GM21723 (cell line): ENCODE results near the gene RGS4.
"Not testable (repeated sequence)": the region's sequence is repeated elsewhere in the genome, so short reads cannot be mapped to it uniquely, and the experiment has no call there.

Experiments used
- ATAC-seq: cut with Tn5 transposase; IDR thresholded peaks from one replicate; pipeline ENCODE4 v1.9.1; 2021; ENCODE audit warnings: mild to moderate bottlenecking, moderate library complexity; ENCODE audit not compliant: unreplicated experiment

Gene RGS4

GRCh38 chr1:163066686-163067085 lies 2.5 kb upstream of the RGS4 start:
- no peak for ATAC-seq

- ATAC-seq, result no peak
Observed at GRCh38 chr1:163068716-163069115, 445 bp upstream of the RGS4 start.

GRCh38 chr1:163069655-163070277 lies 605 bp downstream of the RGS4 start:
- no peak for ATAC-seq

GRCh38 chr1:163071405-163072255 lies 2.5 kb downstream of the RGS4 start:
- peak; percentile 75 for ATAC-seq

GRCh38 chr1:163072658-163073057 lies 3.5 kb downstream of the RGS4 start:
- ATAC-seq, result no peak

- no peak for ATAC-seq
Observed at GRCh38 chr1:163074004-163074403, 4.8 kb downstream of the RGS4 start.

- no peak for ATAC-seq
Observed at GRCh38 chr1:163074716-163075284, 5.6 kb downstream of the RGS4 start.

GRCh38 chr1:163076044-163076443 lies 6.9 kb downstream of the RGS4 start:
- no peak for ATAC-seq

GRCh38 chr1:163076446-163076845 lies 7.3 kb downstream of the RGS4 start:
- ATAC-seq, result no peak

- ATAC-seq, result no peak
Observed at GRCh38 chr1:163076981-163077761, 8.0 kb downstream of the RGS4 start.

- ATAC-seq, result no peak
Observed at GRCh38 chr1:163082971-163083370, 13.8 kb downstream of the RGS4 start.

- no peak for ATAC-seq
Observed at GRCh38 chr1:163083690-163084089, 14.5 kb downstream of the RGS4 start.

GRCh38 chr1:163084330-163084729 lies 15.2 kb downstream of the RGS4 start:
- ATAC-seq, result no peak

- no peak for ATAC-seq
Observed at GRCh38 chr1:163085041-163085903, 16.1 kb downstream of the RGS4 start.

- no peak for ATAC-seq
Observed at GRCh38 chr1:163085904-163086268, 16.7 kb downstream of the RGS4 start.

- ATAC-seq, result not testable (repeated sequence)
Observed at GRCh38 chr1:163089117-163089516, 20.0 kb downstream of the RGS4 start.

- no peak for ATAC-seq
Observed at GRCh38 chr1:163090321-163090945, 21.3 kb downstream of the RGS4 start.

GRCh38 chr1:163093169-163093568 lies 24.0 kb downstream of the RGS4 start:
- ATAC-seq, result no peak

GRCh38 chr1:163093579-163093978 lies 24.4 kb downstream of the RGS4 start:
- ATAC-seq, result no peak

GRCh38 chr1:163094182-163094581 lies 25.0 kb downstream of the RGS4 start:
- no peak for ATAC-seq
